ENCODE results near the gene TXK.

TXK gene

GRCh38 chr4:48046059-48046458, 88.0 kb downstream of the TXK start:
- DNase-seq: no peak

- no peak for DNase-seq
Observed at GRCh38 chr4:48044298-48044697, 89.8 kb downstream of the TXK start.

GRCh38 chr4:48043504-48043903, 90.5 kb downstream of the TXK start:
- no peak for DNase-seq

- DNase-seq: no peak
Observed at GRCh38 chr4:48042979-48043461, 91.0 kb downstream of the TXK start.

GRCh38 chr4:48041535-48042137, 92.4 kb downstream of the TXK start:
- no peak for DNase-seq

GRCh38 chr4:48039561-48039960, 94.5 kb downstream of the TXK start:
- DNase-seq: no peak

GRCh38 chr4:48038666-48039065, 95.4 kb downstream of the TXK start:
- no peak for DNase-seq

- DNase-seq: no peak
Observed at GRCh38 chr4:48037117-48037462, 97.0 kb downstream of the TXK start.

- DNase-seq: no peak
Observed at GRCh38 chr4:48035952-48036351, 98.1 kb downstream of the TXK start.

GRCh38 chr4:48033825-48034413, 100.1 kb downstream of the TXK start:
- no peak for DNase-seq

GRCh38 chr4:48033412-48033811, 100.6 kb downstream of the TXK start:
- no peak for DNase-seq

GRCh38 chr4:48032721-48033120, 101.3 kb downstream of the TXK start:
- no peak for DNase-seq

- DNase-seq: no peak
Observed at GRCh38 chr4:48031802-48032525, 102.1 kb downstream of the TXK start.

GRCh38 chr4:48030470-48030869, 103.6 kb downstream of the TXK start:
- DNase-seq: no peak

GRCh38 chr4:48028696-48029095, 105.4 kb downstream of the TXK start:
- DNase-seq: no peak

- DNase-seq: no peak
Observed at GRCh38 chr4:48027653-48028052, 106.4 kb downstream of the TXK start.

GRCh38 chr4:48025005-48025404, 109.0 kb downstream of the TXK start:
- no peak for DNase-seq

- no peak for DNase-seq
Observed at GRCh38 chr4:48024522-48024921, 109.5 kb downstream of the TXK start.

GRCh38 chr4:48022192-48022799, 111.8 kb downstream of the TXK start:
- no peak for DNase-seq

GRCh38 chr4:48021100-48021499, 113.0 kb downstream of the TXK start:
- no peak for DNase-seq

GRCh38 chr4:48018112-48018511, 115.9 kb downstream of the TXK start:
- DNase-seq: no peak

- DNase-seq: no peak
Observed at GRCh38 chr4:48017108-48017571, 116.9 kb downstream of the TXK start.
